GM12801 (cell line): ENCODE measurements around the gene SCYGR4.

Source experiments
- CTCF ChIP-seq: IDR thresholded peaks from one replicate; pipeline ENCODE4 v1.5.1; 2011; ENCODE audit warnings: control low read depth; ENCODE audit not compliant: insufficient read length; ENCODE audit errors: extremely low read depth

Gene SCYGR4

GRCh38 chr2:227653419-227653818 lies 36.1 kb downstream of the SCYGR4 start:
- TF ChIP-seq CTCF = no peak

- TF ChIP-seq CTCF = no peak
Observed at GRCh38 chr2:227654426-227654825, 37.1 kb downstream of the SCYGR4 start.

GRCh38 chr2:227655454-227655853 lies 38.2 kb downstream of the SCYGR4 start:
- TF ChIP-seq CTCF = no peak

GRCh38 chr2:227657199-227657845 lies 40.0 kb downstream of the SCYGR4 start:
- no peak for TF ChIP-seq CTCF

GRCh38 chr2:227661025-227661649 lies 43.8 kb downstream of the SCYGR4 start:
- TF ChIP-seq CTCF = no peak

GRCh38 chr2:227661827-227662226 lies 44.5 kb downstream of the SCYGR4 start:
- no peak for TF ChIP-seq CTCF

- TF ChIP-seq CTCF = no peak
Observed at GRCh38 chr2:227665189-227665940, 48.1 kb downstream of the SCYGR4 start.
